WTC11 (cell line): ENCODE data around the gene LRRC7. TPM values are rescaled to one million over a fixed set of nuclear protein-coding genes. Genes with fewer than 3 reads are reported as not detected.

Experiments
- ATAC-seq: fragments of 200-7000 bp; cut with Tn5 transposase; 2 replicates; pipeline ENCODE4 v1.10.0; 2021; ENCODE audit warnings: mild to moderate bottlenecking, moderate library complexity
- CTCF ChIA-PET: fragments of 300-600 bp; sonication (Branson Sonifier 250); formaldehyde crosslinking; loops from one replicate; lab custom pipeline; 2021; ENCODE audit warnings: antibody characterized with exemption; lab: Charles Lee
- POLR2A ChIA-PET: fragments of 350-600 bp; sonication (Branson Sonifier 250); formaldehyde crosslinking; loops from one replicate; lab custom pipeline; 2021; ENCODE audit warnings: antibody characterized with exemption; lab: Charles Lee
- DNase-seq: peaks from one replicate; pipeline ENCODE4 v3.0.0; 2021; ENCODE audit warnings: low spot score
- H3K27ac Mint-ChIP-seq: 2 replicates; pipeline ENCODE4 v1.8.0; 2021; ENCODE audit warnings: mixed read lengths
- H3K27me3 Mint-ChIP-seq: 2 replicates; pipeline ENCODE4 v1.8.0; 2021; ENCODE audit warnings: low read depth, mild to moderate bottlenecking, moderate library complexity, mixed read lengths
- H3K36me3 Mint-ChIP-seq: 2 replicates; pipeline ENCODE4 v1.8.0; 2021; ENCODE audit warnings: mixed read lengths
- H3K4me1 Mint-ChIP-seq: 2 replicates; pipeline ENCODE4 v1.8.0; 2022; ENCODE audit warnings: mixed read lengths
- H3K4me3 Mint-ChIP-seq: 2 replicates; pipeline ENCODE4 v1.8.0; 2021; ENCODE audit warnings: mild to moderate bottlenecking, moderate library complexity, mixed read lengths
- H3K9me3 Mint-ChIP-seq: 2 replicates; pipeline ENCODE4 v1.8.0; 2021; ENCODE audit warnings: mixed read lengths
- ATF2 ChIP-seq: sonication (generic); formaldehyde crosslinking; IDR thresholded peaks from 2 replicates; pipeline ENCODE4 v1.8.1; 2022; ENCODE audit warnings: low read depth, missing genetic modification reagents, borderline replicate concordance
- E2F5 ChIP-seq: sonication (generic); formaldehyde crosslinking; IDR thresholded peaks from 2 replicates; pipeline ENCODE4 v1.8.1; 2022; ENCODE audit warnings: mild to moderate bottlenecking, moderate library complexity, missing genetic modification reagents
- MYBL2 ChIP-seq: sonication (generic); formaldehyde crosslinking; IDR thresholded peaks from 2 replicates; pipeline ENCODE4 v1.8.1; 2023; ENCODE audit warnings: mild to moderate bottlenecking, moderate library complexity, missing genetic modification reagents
- OVOL2 ChIP-seq: fragments of 250-450 bp; sonication (Bioruptor Pico); IDR thresholded peaks from 2 replicates; pipeline ENCODE4 v1.9.0; 2021; ENCODE audit warnings: mild to moderate bottlenecking, borderline replicate concordance
- PRRX2 ChIP-seq: fragments of 250-450 bp; sonication (Bioruptor Pico); IDR thresholded peaks from 2 replicates; pipeline ENCODE4 v1.8.0; 2021; ENCODE audit warnings: mild to moderate bottlenecking
- RORB ChIP-seq: fragments of 250-450 bp; sonication (Bioruptor Pico); IDR thresholded peaks from 2 replicates; pipeline ENCODE4 v1.9.0; 2021; ENCODE audit warnings: mild to moderate bottlenecking
- SMAD4 ChIP-seq: sonication (generic); formaldehyde crosslinking; IDR thresholded peaks from 2 replicates; pipeline ENCODE4 v1.8.0; 2022; ENCODE audit warnings: mild to moderate bottlenecking, missing genetic modification reagents
- TCF7 ChIP-seq: sonication (generic); formaldehyde crosslinking; IDR thresholded peaks from 2 replicates; pipeline ENCODE4 v1.8.0; 2022; ENCODE audit warnings: mild to moderate bottlenecking, low read depth, missing genetic modification reagents, moderate library complexity
- TEAD4 ChIP-seq: sonication (generic); formaldehyde crosslinking; IDR thresholded peaks from 2 replicates; pipeline ENCODE4 v1.8.0; 2022; ENCODE audit warnings: mild to moderate bottlenecking, missing genetic modification reagents
- TP53 ChIP-seq: sonication (generic); formaldehyde crosslinking; IDR thresholded peaks from 2 replicates; pipeline ENCODE4 v1.8.1; 2023; ENCODE audit warnings: mild to moderate bottlenecking, missing genetic modification reagents
- ZBTB21 ChIP-seq: sonication (generic); formaldehyde crosslinking; IDR thresholded peaks from 2 replicates; pipeline ENCODE4 v1.8.1; 2023; ENCODE audit warnings: mild to moderate bottlenecking, missing genetic modification reagents, borderline replicate concordance
- ZNF138 ChIP-seq: sonication (generic); formaldehyde crosslinking; conservative IDR thresholded peaks from 2 replicates; pipeline ENCODE4 v1.8.1; 2022; ENCODE audit warnings: mild to moderate bottlenecking, moderate library complexity, missing genetic modification reagents
- ZNF232 ChIP-seq: sonication (generic); formaldehyde crosslinking; IDR thresholded peaks from 2 replicates; pipeline ENCODE4 v1.8.0; 2022; ENCODE audit warnings: mild to moderate bottlenecking, missing genetic modification reagents
- ZNF317 ChIP-seq: sonication (generic); formaldehyde crosslinking; IDR thresholded peaks from 2 replicates; pipeline ENCODE4 v1.8.1; 2023; ENCODE audit warnings: low read depth, mild to moderate bottlenecking, moderate library complexity, missing genetic modification reagents, borderline replicate concordance
- ZNF416 ChIP-seq: fragments of 250-450 bp; sonication (Bioruptor Pico); IDR thresholded peaks from 2 replicates; pipeline ENCODE4 v1.9.0; 2021; ENCODE audit warnings: mild to moderate bottlenecking, inconsistent platforms
- ZNF671 ChIP-seq: fragments of 250-450 bp; sonication (Bioruptor Pico); IDR thresholded peaks from 2 replicates; pipeline ENCODE4 v1.8.0; 2021; ENCODE audit warnings: mild to moderate bottlenecking
- total RNA-seq: library from RNA; stranded (reverse); gene quantifications from 3 replicates; pipeline ENCODE4 v1.2.3, GENCODE V29; 2021
- TF ChIP-seq, protein P1 (sequence below): sonication (generic); formaldehyde crosslinking; IDR thresholded peaks from 2 replicates; pipeline ENCODE4 v1.8.0; 2023; ENCODE audit warnings: missing genetic modification reagents, mild to moderate bottlenecking, borderline replicate concordance
- TF ChIP-seq, protein P2 (sequence below): sonication (generic); formaldehyde crosslinking; IDR thresholded peaks from 2 replicates; pipeline ENCODE4 v1.8.1; 2022; ENCODE audit warnings: missing genetic modification reagents, borderline replicate concordance
- TF ChIP-seq, protein P3 (sequence below): sonication (generic); formaldehyde crosslinking; conservative IDR thresholded peaks from 2 replicates; pipeline ENCODE4 v1.8.1; 2023; ENCODE audit warnings: mild to moderate bottlenecking, low read depth, missing genetic modification reagents, moderate library complexity
- TF ChIP-seq, protein P4 (sequence below): fragments of 200-600 bp; IDR thresholded peaks from 2 replicates; pipeline ENCODE4 v1.8.0; 2022; ENCODE audit warnings: antibody characterized with exemption

The LRRC7 gene
- total RNA-seq, 1 experiment from 2014 or later: not detected

DNA sequence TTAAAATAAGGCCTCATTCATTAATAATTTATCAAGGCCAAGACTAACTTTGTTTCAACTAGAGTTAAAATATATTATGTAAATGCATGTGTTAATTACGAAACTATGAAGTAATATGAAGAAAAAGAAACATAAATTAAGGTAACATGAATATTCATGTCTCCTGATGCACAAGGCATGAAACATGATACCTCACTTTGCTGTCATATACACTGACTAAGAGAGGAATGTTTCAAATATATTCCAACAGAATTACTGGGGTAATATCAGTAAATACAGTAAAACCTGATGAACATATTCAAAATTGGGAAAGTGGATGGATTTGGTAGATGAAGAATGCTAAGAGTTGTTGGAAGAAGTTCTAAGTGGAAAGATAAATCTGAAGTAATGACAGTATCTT is 274.6 kb downstream of the LRRC7 start (continued):
- TF ChIP-seq, protein P1, sequence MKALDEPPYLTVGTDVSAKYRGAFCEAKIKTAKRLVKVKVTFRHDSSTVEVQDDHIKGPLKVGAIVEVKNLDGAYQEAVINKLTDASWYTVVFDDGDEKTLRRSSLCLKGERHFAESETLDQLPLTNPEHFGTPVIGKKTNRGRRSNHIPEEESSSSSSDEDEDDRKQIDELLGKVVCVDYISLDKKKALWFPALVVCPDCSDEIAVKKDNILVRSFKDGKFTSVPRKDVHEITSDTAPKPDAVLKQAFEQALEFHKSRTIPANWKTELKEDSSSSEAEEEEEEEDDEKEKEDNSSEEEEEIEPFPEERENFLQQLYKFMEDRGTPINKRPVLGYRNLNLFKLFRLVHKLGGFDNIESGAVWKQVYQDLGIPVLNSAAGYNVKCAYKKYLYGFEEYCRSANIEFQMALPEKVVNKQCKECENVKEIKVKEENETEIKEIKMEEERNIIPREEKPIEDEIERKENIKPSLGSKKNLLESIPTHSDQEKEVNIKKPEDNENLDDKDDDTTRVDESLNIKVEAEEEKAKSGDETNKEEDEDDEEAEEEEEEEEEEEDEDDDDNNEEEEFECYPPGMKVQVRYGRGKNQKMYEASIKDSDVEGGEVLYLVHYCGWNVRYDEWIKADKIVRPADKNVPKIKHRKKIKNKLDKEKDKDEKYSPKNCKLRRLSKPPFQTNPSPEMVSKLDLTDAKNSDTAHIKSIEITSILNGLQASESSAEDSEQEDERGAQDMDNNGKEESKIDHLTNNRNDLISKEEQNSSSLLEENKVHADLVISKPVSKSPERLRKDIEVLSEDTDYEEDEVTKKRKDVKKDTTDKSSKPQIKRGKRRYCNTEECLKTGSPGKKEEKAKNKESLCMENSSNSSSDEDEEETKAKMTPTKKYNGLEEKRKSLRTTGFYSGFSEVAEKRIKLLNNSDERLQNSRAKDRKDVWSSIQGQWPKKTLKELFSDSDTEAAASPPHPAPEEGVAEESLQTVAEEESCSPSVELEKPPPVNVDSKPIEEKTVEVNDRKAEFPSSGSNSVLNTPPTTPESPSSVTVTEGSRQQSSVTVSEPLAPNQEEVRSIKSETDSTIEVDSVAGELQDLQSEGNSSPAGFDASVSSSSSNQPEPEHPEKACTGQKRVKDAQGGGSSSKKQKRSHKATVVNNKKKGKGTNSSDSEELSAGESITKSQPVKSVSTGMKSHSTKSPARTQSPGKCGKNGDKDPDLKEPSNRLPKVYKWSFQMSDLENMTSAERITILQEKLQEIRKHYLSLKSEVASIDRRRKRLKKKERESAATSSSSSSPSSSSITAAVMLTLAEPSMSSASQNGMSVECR: no peak

- DNase-seq (no peak), ATAC-seq (no peak)
- Mint-ChIP-seq H3K27ac (no peak overlapping the region), H3K36me3 (no peaks in the 10 kb centered on the region), H3K27me3 (no peaks in the 10 kb centered on the region), H3K4me3 (no peak overlapping the region), H3K9me3 (no peaks in the 10 kb centered on the region), H3K4me1 (no peaks in the 10 kb centered on the region)
- no peak for TF ChIP-seq OVOL2 (CRISPR knock-in tag)
- TF ChIP-seq, protein P2, sequence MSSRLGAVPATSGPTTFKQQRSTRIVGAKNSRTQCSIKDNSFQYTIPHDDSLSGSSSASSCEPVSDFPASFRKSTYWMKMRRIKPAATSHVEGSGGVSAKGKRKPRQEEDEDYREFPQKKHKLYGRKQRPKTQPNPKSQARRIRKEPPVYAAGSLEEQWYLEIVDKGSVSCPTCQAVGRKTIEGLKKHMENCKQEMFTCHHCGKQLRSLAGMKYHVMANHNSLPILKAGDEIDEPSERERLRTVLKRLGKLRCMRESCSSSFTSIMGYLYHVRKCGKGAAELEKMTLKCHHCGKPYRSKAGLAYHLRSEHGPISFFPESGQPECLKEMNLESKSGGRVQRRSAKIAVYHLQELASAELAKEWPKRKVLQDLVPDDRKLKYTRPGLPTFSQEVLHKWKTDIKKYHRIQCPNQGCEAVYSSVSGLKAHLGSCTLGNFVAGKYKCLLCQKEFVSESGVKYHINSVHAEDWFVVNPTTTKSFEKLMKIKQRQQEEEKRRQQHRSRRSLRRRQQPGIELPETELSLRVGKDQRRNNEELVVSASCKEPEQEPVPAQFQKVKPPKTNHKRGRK: no peak
- TF ChIP-seq TP53 (CRISPR knock-in tag): no peak
- TF ChIP-seq ZBTB21 (CRISPR knock-in tag): no peak
- no peak for TF ChIP-seq ATF2 (CRISPR knock-in tag)
- no peak for TF ChIP-seq ZNF416 (CRISPR knock-in tag)
- TF ChIP-seq MYBL2: no peak
- TF ChIP-seq ZNF138 (CRISPR knock-in tag): no peak
- TF ChIP-seq SMAD4 (CRISPR knock-in tag): no peak
- ChIA-PET POLR2A (interaction anchor here (1.1 kb wide), 1 partner anchor 20 kb away, joined by 3 read pairs; no protein-coding TSS in a partner anchor), CTCF (no interaction called here)
Observed at GRCh38 chr1:69845655-69846054, 277.9 kb downstream of the LRRC7 start.

DNA sequence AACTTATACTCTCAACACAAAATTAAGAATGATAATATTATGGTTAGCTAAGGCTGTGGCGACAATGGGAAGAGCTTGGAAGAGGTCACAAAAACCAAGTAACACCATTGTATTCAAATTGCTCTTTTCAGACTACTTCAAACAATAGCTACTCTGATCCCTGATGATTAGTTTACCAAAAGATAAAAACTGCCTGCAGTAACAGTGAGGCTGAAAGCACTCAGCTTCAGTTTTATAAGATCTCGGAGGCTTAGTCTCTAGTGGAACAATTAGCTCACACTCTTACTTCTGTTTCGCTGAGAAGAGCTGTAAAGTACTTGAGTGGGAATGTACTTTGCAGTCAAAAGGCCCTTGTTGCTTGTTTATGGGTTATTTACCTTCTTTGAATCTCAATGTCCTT is 278.5 kb downstream of the LRRC7 start:
- Mint-ChIP-seq H3K4me1 (no peaks in the 10 kb centered on the region), H3K36me3 (no peaks in the 10 kb centered on the region), H3K4me3 (no peak overlapping the region), H3K27ac (no peak overlapping the region), H3K27me3 (no peaks in the 10 kb centered on the region), H3K9me3 (no peaks in the 10 kb centered on the region)
- ChIA-PET POLR2A (interaction anchor here (1.1 kb wide), 1 partner anchor 19 kb away, joined by 3 read pairs; no protein-coding TSS in a partner anchor), CTCF (no interaction called here)
- DNase-seq (no peak), ATAC-seq (no peak)
- TF ChIP-seq RORB (CRISPR knock-in tag): no peak
- TF ChIP-seq, protein P3, sequence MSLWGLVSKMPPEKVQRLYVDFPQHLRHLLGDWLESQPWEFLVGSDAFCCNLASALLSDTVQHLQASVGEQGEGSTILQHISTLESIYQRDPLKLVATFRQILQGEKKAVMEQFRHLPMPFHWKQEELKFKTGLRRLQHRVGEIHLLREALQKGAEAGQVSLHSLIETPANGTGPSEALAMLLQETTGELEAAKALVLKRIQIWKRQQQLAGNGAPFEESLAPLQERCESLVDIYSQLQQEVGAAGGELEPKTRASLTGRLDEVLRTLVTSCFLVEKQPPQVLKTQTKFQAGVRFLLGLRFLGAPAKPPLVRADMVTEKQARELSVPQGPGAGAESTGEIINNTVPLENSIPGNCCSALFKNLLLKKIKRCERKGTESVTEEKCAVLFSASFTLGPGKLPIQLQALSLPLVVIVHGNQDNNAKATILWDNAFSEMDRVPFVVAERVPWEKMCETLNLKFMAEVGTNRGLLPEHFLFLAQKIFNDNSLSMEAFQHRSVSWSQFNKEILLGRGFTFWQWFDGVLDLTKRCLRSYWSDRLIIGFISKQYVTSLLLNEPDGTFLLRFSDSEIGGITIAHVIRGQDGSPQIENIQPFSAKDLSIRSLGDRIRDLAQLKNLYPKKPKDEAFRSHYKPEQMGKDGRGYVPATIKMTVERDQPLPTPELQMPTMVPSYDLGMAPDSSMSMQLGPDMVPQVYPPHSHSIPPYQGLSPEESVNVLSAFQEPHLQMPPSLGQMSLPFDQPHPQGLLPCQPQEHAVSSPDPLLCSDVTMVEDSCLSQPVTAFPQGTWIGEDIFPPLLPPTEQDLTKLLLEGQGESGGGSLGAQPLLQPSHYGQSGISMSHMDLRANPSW: no peak
- TF ChIP-seq, protein P4, sequence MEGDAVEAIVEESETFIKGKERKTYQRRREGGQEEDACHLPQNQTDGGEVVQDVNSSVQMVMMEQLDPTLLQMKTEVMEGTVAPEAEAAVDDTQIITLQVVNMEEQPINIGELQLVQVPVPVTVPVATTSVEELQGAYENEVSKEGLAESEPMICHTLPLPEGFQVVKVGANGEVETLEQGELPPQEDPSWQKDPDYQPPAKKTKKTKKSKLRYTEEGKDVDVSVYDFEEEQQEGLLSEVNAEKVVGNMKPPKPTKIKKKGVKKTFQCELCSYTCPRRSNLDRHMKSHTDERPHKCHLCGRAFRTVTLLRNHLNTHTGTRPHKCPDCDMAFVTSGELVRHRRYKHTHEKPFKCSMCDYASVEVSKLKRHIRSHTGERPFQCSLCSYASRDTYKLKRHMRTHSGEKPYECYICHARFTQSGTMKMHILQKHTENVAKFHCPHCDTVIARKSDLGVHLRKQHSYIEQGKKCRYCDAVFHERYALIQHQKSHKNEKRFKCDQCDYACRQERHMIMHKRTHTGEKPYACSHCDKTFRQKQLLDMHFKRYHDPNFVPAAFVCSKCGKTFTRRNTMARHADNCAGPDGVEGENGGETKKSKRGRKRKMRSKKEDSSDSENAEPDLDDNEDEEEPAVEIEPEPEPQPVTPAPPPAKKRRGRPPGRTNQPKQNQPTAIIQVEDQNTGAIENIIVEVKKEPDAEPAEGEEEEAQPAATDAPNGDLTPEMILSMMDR: no peak
- TF ChIP-seq TCF7 (CRISPR knock-in tag): no peak
- no peak for TF ChIP-seq ZNF671 (CRISPR knock-in tag)
- no peak for TF ChIP-seq TEAD4 (CRISPR knock-in tag)
- no peak for TF ChIP-seq ZNF317
- TF ChIP-seq ZNF232 (CRISPR knock-in tag): no peak
- TF ChIP-seq, protein P2: no peak
- TF ChIP-seq E2F5: no peak
- no peak for TF ChIP-seq OVOL2 (CRISPR knock-in tag)
- no peak for TF ChIP-seq PRRX2 (CRISPR knock-in tag)
